Parathyroid adenoma (tissue), 2 donors: ENCODE data around the gene ALG5.

Experiments
- H2AFZ ChIP-seq: fragments of 300-600 bp; sonication (generic); one replicate; pipeline ENCODE4 v1.7.0; 2017; ENCODE audit warnings: antibody characterized with exemption, mild to moderate bottlenecking
- H3K27ac ChIP-seq: fragments of 300-600 bp; sonication (generic); one replicate; pipeline ENCODE4 v1.7.0; 2017
- H3K27me3 ChIP-seq: fragments of 300-600 bp; sonication (generic); one replicate; pipeline ENCODE4 v1.7.0; 2017; ENCODE audit warnings: low read length; ENCODE audit not compliant: control insufficient read depth, insufficient read depth
- H3K36me3 ChIP-seq: fragments of 300-600 bp; sonication (generic); one replicate; pipeline ENCODE4 v1.7.0; 2017; ENCODE audit warnings: low read length; ENCODE audit not compliant: control insufficient read depth, insufficient read depth
- H3K4me1 ChIP-seq: fragments of 300-600 bp; sonication (generic); one replicate; pipeline ENCODE4 v1.7.0; 2017; ENCODE audit warnings: control low read depth
- H3K4me2 ChIP-seq: fragments of 300-600 bp; sonication (generic); one replicate; pipeline ENCODE4 v1.7.0; 2017; ENCODE audit warnings: low read length
- H3K4me3 ChIP-seq: fragments of 300-600 bp; sonication (generic); one replicate; pipeline ENCODE4 v1.7.0; 2017; ENCODE audit warnings: low read depth, low read length
- H3K79me2 ChIP-seq: fragments of 300-600 bp; sonication (generic); one replicate; pipeline ENCODE4 v1.7.0; 2017; ENCODE audit warnings: control low read depth
- H3K9ac ChIP-seq: fragments of 300-600 bp; sonication (generic); one replicate; pipeline ENCODE4 v1.7.0; 2017; ENCODE audit warnings: mild to moderate bottlenecking
- H3K9me3 ChIP-seq: fragments of 300-600 bp; sonication (generic); one replicate; pipeline ENCODE4 v1.7.0; 2017; ENCODE audit warnings: low read length; ENCODE audit not compliant: control insufficient read depth
- TF ChIP-seq, protein P1 (sequence below): fragments of 300-600 bp; sonication (generic); IDR thresholded peaks from one replicate; pipeline ENCODE4 v1.7.0; 2017; ENCODE audit warnings: antibody characterized with exemption, mild to moderate bottlenecking
- donor health status: primary hyperparathyroidism.

ALG5 gene

DNA sequence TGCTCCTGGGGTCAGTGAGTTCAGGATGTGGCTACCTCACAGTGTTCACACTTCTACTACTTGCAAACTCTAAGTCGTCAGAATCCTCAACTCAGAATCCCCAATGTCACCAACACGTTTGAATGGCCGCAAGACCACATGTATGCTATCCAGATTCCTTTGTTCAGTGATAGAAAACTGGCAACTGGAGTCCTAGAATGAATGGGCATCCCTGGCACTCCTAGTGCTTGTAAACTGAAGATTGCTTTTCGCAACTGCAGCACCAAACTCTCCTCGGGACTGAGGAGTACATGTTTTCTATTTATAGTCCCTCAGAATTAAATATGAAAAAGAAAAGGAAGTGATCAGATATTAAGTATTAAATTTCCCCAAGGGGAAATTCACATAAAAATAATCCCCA is 84.0 kb downstream of the ALG5 start:
- no peaks in the 10 kb centered on the region for H3K9me3 ChIP-seq
- H3K9ac ChIP-seq = no peak overlapping the region
- no peaks in the 10 kb centered on the region for H3K36me3 ChIP-seq
- TF ChIP-seq, protein P1, sequence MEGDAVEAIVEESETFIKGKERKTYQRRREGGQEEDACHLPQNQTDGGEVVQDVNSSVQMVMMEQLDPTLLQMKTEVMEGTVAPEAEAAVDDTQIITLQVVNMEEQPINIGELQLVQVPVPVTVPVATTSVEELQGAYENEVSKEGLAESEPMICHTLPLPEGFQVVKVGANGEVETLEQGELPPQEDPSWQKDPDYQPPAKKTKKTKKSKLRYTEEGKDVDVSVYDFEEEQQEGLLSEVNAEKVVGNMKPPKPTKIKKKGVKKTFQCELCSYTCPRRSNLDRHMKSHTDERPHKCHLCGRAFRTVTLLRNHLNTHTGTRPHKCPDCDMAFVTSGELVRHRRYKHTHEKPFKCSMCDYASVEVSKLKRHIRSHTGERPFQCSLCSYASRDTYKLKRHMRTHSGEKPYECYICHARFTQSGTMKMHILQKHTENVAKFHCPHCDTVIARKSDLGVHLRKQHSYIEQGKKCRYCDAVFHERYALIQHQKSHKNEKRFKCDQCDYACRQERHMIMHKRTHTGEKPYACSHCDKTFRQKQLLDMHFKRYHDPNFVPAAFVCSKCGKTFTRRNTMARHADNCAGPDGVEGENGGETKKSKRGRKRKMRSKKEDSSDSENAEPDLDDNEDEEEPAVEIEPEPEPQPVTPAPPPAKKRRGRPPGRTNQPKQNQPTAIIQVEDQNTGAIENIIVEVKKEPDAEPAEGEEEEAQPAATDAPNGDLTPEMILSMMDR = no peak
- no peaks in the 10 kb centered on the region for H3K27me3 ChIP-seq
- no peak overlapping the region for H3K4me3 ChIP-seq
- H3K27ac ChIP-seq = no peak overlapping the region
- no peaks in the 10 kb centered on the region for H3K4me1 ChIP-seq
- no peak overlapping the region for H3K4me2 ChIP-seq
- H2AFZ ChIP-seq = no peak overlapping the region
- H3K79me2 ChIP-seq = no peaks in the 10 kb centered on the region

DNA sequence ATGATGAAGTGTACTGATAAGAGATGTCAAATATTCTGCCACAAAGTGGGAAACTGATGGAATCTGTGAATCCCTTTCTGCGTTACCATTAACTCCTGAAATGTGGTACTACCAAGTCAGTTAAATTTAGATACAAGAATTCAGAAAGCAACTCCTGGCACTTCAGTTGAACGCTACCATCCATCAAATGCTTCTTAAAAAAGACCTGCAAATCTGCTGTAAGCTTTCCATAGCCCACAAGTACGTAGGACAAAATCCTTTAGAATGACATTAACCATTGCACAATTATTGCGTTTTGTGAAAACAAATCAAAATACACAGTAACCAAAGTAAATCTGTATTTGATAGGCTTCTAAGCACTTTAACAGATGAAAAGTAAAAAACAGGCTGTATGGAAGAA is 84.5 kb downstream of the ALG5 start:
- Histone ChIP-seq H3K36me3 (no peaks in the 10 kb centered on the region), H3K4me2 (no peak overlapping the region), H3K4me3 (no peak overlapping the region), H3K4me1 (no peaks in the 10 kb centered on the region), H3K9me3 (no peaks in the 10 kb centered on the region), H3K27me3 (no peaks in the 10 kb centered on the region), H3K9ac (no peak overlapping the region), H2AFZ (no peak overlapping the region), H3K79me2 (no peaks in the 10 kb centered on the region), H3K27ac (no peak overlapping the region)
- TF ChIP-seq, protein P1 = no peak

DNA sequence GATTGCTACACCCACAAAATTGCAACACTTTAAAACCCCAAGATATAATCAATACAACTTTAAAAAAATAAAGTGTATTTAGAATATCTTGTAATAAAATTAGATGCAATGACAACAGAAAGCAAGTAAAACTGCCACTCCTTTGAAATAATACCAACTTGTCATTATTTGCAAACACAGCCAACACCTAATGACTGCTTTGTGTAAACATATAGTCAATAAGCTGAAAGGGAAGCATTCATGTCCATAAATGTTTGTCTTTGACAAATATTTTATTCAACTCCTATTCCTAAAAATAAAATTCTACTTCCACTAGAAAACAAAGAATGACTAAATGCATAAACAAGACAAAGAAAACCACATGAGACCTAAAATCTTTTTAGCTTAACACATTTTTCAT is 85.7 kb downstream of the ALG5 start:
- Histone ChIP-seq H3K9me3 (no peaks in the 10 kb centered on the region), H3K27ac (no peak overlapping the region), H3K9ac (no peak overlapping the region), H3K36me3 (no peaks in the 10 kb centered on the region), H3K4me2 (no peak overlapping the region), H3K79me2 (no peaks in the 10 kb centered on the region), H3K4me1 (no peaks in the 10 kb centered on the region), H3K4me3 (no peak overlapping the region), H3K27me3 (no peaks in the 10 kb centered on the region), H2AFZ (no peak overlapping the region)
- TF ChIP-seq, protein P1 = no peak

DNA sequence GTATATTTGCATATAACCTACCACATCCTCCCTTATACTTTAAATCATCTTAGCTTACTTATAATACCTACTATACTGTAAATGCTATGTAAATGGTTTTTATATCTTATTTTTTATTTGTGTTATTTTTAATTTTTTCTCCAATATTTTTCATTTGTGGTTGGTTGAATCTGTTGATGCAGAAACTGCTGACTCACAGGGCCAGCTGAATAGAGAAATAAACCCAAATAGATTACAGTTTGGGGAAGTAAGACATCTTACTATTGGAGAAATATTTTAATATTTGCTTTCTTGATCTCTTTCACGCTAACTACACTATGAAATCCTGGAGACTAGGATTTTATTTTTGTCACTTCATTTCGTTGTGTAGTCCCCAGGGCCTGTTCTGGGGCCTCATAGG is 86.2 kb downstream of the ALG5 start:
- no peaks in the 10 kb centered on the region for H3K27me3 ChIP-seq
- no peaks in the 10 kb centered on the region for H3K4me1 ChIP-seq
- no peaks in the 10 kb centered on the region for H3K9me3 ChIP-seq
- TF ChIP-seq, protein P1 = no peak
- H3K27ac ChIP-seq = no peak overlapping the region
- H3K79me2 ChIP-seq = no peaks in the 10 kb centered on the region
- no peak overlapping the region for H3K9ac ChIP-seq
- H3K36me3 ChIP-seq = no peaks in the 10 kb centered on the region
- no peak overlapping the region for H2AFZ ChIP-seq
- H3K4me2 ChIP-seq = no peak overlapping the region
- H3K4me3 ChIP-seq = no peak overlapping the region

DNA sequence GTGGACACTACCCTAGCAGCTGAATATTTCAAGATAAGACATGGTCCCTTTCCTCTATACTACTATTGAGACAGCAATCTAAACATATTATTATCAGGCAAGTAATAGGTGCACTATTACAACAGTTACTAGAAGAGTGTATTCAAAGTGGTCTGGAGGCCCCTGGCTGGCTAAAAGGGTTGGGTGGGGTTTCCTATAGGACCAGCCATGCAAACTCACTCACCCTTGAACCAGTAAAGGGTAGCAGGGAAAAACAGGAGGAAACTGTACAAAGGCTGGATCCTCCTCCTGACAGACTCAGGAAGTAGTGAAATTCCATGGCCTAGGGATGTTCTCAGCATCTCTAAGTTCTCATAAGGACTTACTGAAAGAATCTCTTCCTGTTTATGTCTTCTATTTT is 86.8 kb downstream of the ALG5 start:
- Histone ChIP-seq H3K27me3 (no peaks in the 10 kb centered on the region), H3K4me1 (no peaks in the 10 kb centered on the region), H3K27ac (no peak overlapping the region), H3K36me3 (no peaks in the 10 kb centered on the region), H3K9ac (no peak overlapping the region), H3K4me3 (no peak overlapping the region), H2AFZ (no peak overlapping the region), H3K79me2 (no peaks in the 10 kb centered on the region), H3K4me2 (no peak overlapping the region), H3K9me3 (no peaks in the 10 kb centered on the region)
- TF ChIP-seq, protein P1 = no peak
